K562 (cell line): ENCODE results near the gene MPST. TPM values are rescaled to one million over a fixed set of nuclear protein-coding genes. Genes with fewer than 3 reads are reported as not detected.
A peak's percentile ranks its signal among the peaks of the same experiment; 100 is the strongest.

ENCODE experiments used
- ATAC-seq: fragments of 200-7000 bp; cut with Tn5 transposase; 3 replicates; pipeline ENCODE4 v1.9.1; 2020; ENCODE audit warnings: moderate library complexity
- BruUV-seq: library from RNA; stranded (reverse); fragments of 400-500 nt; replicated peaks from 2 replicates; lab custom pipeline; 2021; lab: Mats Ljungman, UMichigan
- CTCF ChIA-PET: fragments of 300-600 bp; formaldehyde crosslinking; extraction: SDS; loops from one replicate; lab custom pipeline; 2021; ENCODE audit warnings: low intra/inter-chr PET ratio; lab: Yijun Ruan, JAX
- POLR2A ChIA-PET: fragments of 300-600, 350-650 bp; sonication (Branson Sonifier 250); formaldehyde crosslinking; extraction: SDS; loops from one replicate; lab custom pipeline; 2021; ENCODE audit warnings: antibody characterized with exemption, inconsistent platforms; lab: Yijun Ruan, JAX
- DNase-seq, 4 experiments: peaks; one replicate each; pipeline versions ENCODE4 v3.0.0 to v3.0.0-alpha.2; 2011 to 2018; ENCODE audit warnings: low spot score in 3 of 4, mixed read lengths in 3 of 4; ENCODE audit errors: extremely low read depth in 1 of 4
- FAIRE-seq: peaks from 2 replicates; lab custom pipeline; 2011; peaks lifted over from hg19 to GRCh38; lab: Jason Lieb, UNC
- H2AFZ ChIP-seq: 2 replicates; pipeline ENCODE4 v1.6.0; 2011; ENCODE audit warnings: low read depth, low read length, control low read depth, inconsistent platforms
- H3K27ac ChIP-seq: fragments of 200-600 bp; 3 replicates; pipeline ENCODE4 v1.8.0; 2011; ENCODE audit warnings: low read depth, mild to moderate bottlenecking, control low read depth, inconsistent platforms, low read length, moderate library complexity, mixed read lengths; ENCODE audit errors: extremely low read depth
- H3K27me3 ChIP-seq, 2 experiments: fragments of 300-600 bp in 1 of 2; 2 replicates in 1 of 2; 3 replicates in 1 of 2; pipeline versions ENCODE4 v1.6.0 to v1.8.0; 2011; ENCODE audit warnings: inconsistent platforms in 2 of 2, low read length in 2 of 2, mild to moderate bottlenecking in 1 of 2, mixed read lengths in 1 of 2, moderate library complexity in 1 of 2; ENCODE audit not compliant: control insufficient read depth in 2 of 2, insufficient read depth in 2 of 2
- H3K36me3 ChIP-seq: fragments of 300-600 bp; 3 replicates; pipeline ENCODE4 v1.8.0; 2011; ENCODE audit warnings: mild to moderate bottlenecking, low read length, inconsistent platforms; ENCODE audit not compliant: control insufficient read depth, insufficient read depth
- H3K4me1 ChIP-seq, 2 experiments: fragments of 200-600 bp in 1 of 2; replicated peaks in 1 of 2; 2 replicates in 1 of 2; 3 replicates in 1 of 2; pipeline versions ENCODE4 v1.5.1 to v1.8.0; 2011; ENCODE audit warnings: inconsistent platforms in 2 of 2, low read length in 2 of 2, mild to moderate bottlenecking in 1 of 2, mixed read lengths in 1 of 2, moderate library complexity in 1 of 2; ENCODE audit not compliant: control insufficient read depth in 2 of 2, insufficient read depth in 2 of 2
- H3K4me2 ChIP-seq: 2 replicates; pipeline ENCODE4 v1.6.1; 2011; ENCODE audit warnings: low read length, control low read depth, inconsistent platforms, mixed read lengths; ENCODE audit not compliant: insufficient read depth
- H3K4me3 ChIP-seq: fragments of 200-600 bp; sonication (generic), shearing (Covaris generic); 2 replicates; pipeline ENCODE4 v1.5.1; 2016; ENCODE audit warnings: control low read depth, inconsistent platforms
- H3K79me2 ChIP-seq: fragments of 200-600 bp; 3 replicates; pipeline ENCODE4 v1.8.0; 2011; ENCODE audit warnings: low read length, inconsistent platforms; ENCODE audit not compliant: control insufficient read depth, insufficient read depth
- H3K9ac ChIP-seq, 2 experiments: 2 replicates each; pipeline versions ENCODE4 v1.6.0 to v1.6.1; 2011; ENCODE audit warnings: low read depth in 2 of 2, low read length in 2 of 2, control low read depth in 1 of 2, inconsistent platforms in 1 of 2, mild to moderate bottlenecking in 1 of 2, mixed read lengths in 1 of 2; ENCODE audit not compliant: insufficient read depth in 1 of 2
- H3K9me1 ChIP-seq: one replicate; pipeline ENCODE4 v1.6.0; 2011; ENCODE audit warnings: inconsistent platforms, mild to moderate bottlenecking, low read length, moderate library complexity; ENCODE audit not compliant: control insufficient read depth, insufficient read depth
- H3K9me3 ChIP-seq: replicated peaks from 2 replicates; pipeline ENCODE4 v1.5.1; 2011; ENCODE audit warnings: low read depth, low read length, inconsistent platforms; ENCODE audit not compliant: control insufficient read depth, insufficient read depth
- H4K20me1 ChIP-seq: replicated peaks from 2 replicates; pipeline ENCODE4 v1.6.1; 2011; ENCODE audit warnings: low read length, inconsistent platforms, mixed read lengths; ENCODE audit not compliant: control insufficient read depth, insufficient read depth
- BRCA1 ChIP-seq, 2 experiments: fragments of 450-650 bp in 1 of 2; sonication (generic) in 1 of 2; formaldehyde crosslinking in 1 of 2; IDR thresholded peaks; 2 replicates each; pipeline versions ENCODE4 v1.5.0 to v1.6.1; 2017 to 2020; ENCODE audit warnings: mild to moderate bottlenecking in 1 of 2, missing genetic modification reagents in 1 of 2
- CBFA2T3 ChIP-seq: fragments of 450-650 bp; IDR thresholded peaks from 2 replicates; pipeline ENCODE4 v1.6.1; 2017
- PPARD ChIP-seq: fragments of 250-450 bp; sonication (Bioruptor Pico); IDR thresholded peaks from 2 replicates; pipeline ENCODE4 v1.8.0; 2022; ENCODE audit warnings: inconsistent platforms, mild to moderate bottlenecking, moderate library complexity
- RB1 ChIP-seq: fragments of 450-650 bp; IDR thresholded peaks from 2 replicates; pipeline ENCODE4 v1.6.1; 2017; ENCODE audit warnings: low read depth, mild to moderate bottlenecking
- ZFPM2 ChIP-seq: fragments of 250-450 bp; sonication (Bioruptor Pico); IDR thresholded peaks from 2 replicates; pipeline ENCODE4 v1.5.1; 2022; ENCODE audit warnings: mild to moderate bottlenecking
- WGBS: fragments of 100-300 bp; shearing (Covaris generic); methylation state at CpG from one replicate; pipeline ENCODE4 v1.1.6; 2016; ENCODE audit warnings: low coverage, mixed read lengths; ENCODE audit not compliant: insufficient coverage; ENCODE audit errors: missing lambda C conversion rate; 5-methylcytosine and 5-hydroxymethylcytosine counted together
- in situ Hi-C: fragments of 300-500 bp; cut with MboI; formaldehyde crosslinking; loops from 4 replicates; pipeline ENCODE4 v1.15.0; 2018; ENCODE audit warnings: inconsistent platforms, mixed read lengths
- intact Hi-C: fragments of 100-400 bp; cut with micrococcal nuclease; formaldehyde crosslinking; loops from 2 replicates; pipeline ENCODE4 v1.14.2; 2022
- polyA plus RNA-seq, 8 experiments: library from polyadenylated mRNA; depleted of rRNA in 4 of 8; stranded (reverse) in 5 of 8; unstranded in 3 of 8; fragments of >200 nt; fragmentation: Nextera tagmentation in 2 of 8; fragmentation: Illumina TruSeq in 1 of 8; extraction: Ambion mirVana in 2 of 8; extraction: Trizol in 1 of 8; gene quantifications; 2 replicates each; pipeline versions ENCODE4 v1.2.1 to v1.2.3, GENCODE V29; 2011 to 2014; ENCODE audit warnings: inconsistent platforms in 1 of 8, missing spikeins in 1 of 8
- total RNA-seq, 7 experiments: library from RNA; depleted of rRNA in 6 of 7; stranded (reverse); fragments of >200 nt in 6 of 7; fragmentation: Illumina TruSeq in 2 of 7; extraction: Trizol in 2 of 7; gene quantifications; 2 replicates each; pipeline versions ENCODE4 v1.2.1 to v1.2.3, GENCODE V29; 2011 to 2021; ENCODE audit warnings: low replicate concordance in 1 of 7
- TF ChIP-seq, protein P1 (sequence below): fragments of 200-600 bp; sonication (generic); IDR thresholded peaks from one replicate; pipeline ENCODE4 v1.6.1; 2012; ENCODE audit warnings: mild to moderate bottlenecking, low read depth, low read length, inconsistent platforms

The MPST gene
- total and polyA plus RNA-seq, 9 of the 15 experiments (the other 6 are each of a cell fraction or from before 2014, with no cell fraction given), result 0.65 to 104 (median 24.3) TPM

DNA sequence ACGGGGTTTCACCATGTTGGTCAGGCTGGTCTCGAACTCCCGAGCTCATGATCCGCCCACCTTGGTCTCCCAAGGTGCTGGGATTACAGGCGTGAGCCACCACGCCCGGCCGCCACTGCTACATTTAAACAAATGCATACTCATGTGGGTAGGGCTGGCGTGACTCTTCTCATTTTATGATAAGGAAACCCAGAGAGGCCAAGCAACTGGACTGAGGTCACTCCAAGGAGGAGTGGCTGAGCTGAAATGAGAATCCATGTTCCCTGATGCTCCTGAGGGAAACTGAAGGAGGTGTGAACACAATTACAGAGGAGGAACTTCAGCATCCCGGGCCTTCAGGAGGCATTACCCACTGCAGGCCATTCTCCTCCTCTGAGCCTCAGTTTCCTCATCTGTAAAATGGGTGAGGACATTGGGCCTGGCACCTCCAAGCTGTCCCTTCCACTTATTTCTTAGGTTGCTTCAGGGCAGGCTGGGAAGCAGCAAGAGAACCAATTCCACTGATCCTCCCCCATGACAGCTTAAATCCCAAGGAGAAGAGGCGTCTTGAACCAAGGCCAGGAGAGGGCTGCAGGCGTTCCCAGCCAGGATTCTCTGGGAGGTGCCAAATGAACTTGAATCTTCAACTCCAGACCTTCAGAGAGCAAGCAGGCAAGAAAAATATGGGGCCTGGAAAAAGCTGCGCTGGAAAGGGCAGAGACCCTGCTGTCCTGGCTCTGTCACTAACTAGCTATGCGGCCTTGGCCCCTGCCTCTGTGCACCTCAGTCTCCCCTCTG is 3.2 kb upstream of the MPST start (continued):
- 0 out of 2 replicates have a peak, but pooled peaks have one; percentile 18 for TF ChIP-seq CBFA2T3

GRCh38 chr22:37017356-37017755 is 2.2 kb upstream of the MPST start:
- Histone ChIP-seq H3K27ac (peak overlapping the region; percentile 31; the same call in 2 of the 3 replicates), H2AFZ (no peak overlapping the region), H3K4me1 (peaks cover 29 to 47% of the 10 kb centered on the region in 2 experiments; a peak in 4 of 5 replicates), H3K36me3 (peaks cover 24% of the 10 kb centered on the region; the same call in 2 of the 3 replicates), H3K9ac (peak overlapping the region in 1 of 2 experiments; percentile 40; a peak in 1 of 4 replicates), H3K27me3 (no peaks in the 10 kb centered on the region), H4K20me1 (peaks cover 6% of the 10 kb centered on the region), H3K9me3 (no peaks in the 10 kb centered on the region), H3K79me2 (peaks cover 47% of the 10 kb centered on the region), H3K9me1 (peaks cover 2% of the 10 kb centered on the region), H3K4me2 (0 out of 2 replicates have a peak overlapping the region, but pooled peaks have one; percentile 25), H3K4me3 (no peak overlapping the region)
- in situ Hi-C loops, result no loop called here
- WGBS, result 74% methylated on average over 9 of the region's 10 CpGs
- ATAC-seq (no peak), DNase-seq (no peak), FAIRE-seq (no peak)
- intact Hi-C loops, result no loop called here
- POLR2A ChIA-PET, result interaction anchor here (0.6 to 1.1 kb wide), 2 partner anchors 15 to 242 kb away, joined by 3 to 4 read pairs; no protein-coding TSS in a partner anchor
- CTCF ChIA-PET, result no interaction called here
- no TSS peak for BruUV-seq
- TF ChIP-seq PPARD (CRISPR knock-in tag) (no peak), BRCA1 (IDR thresholded peaks at IDR 0.05) (no peak), BRCA1 (CRISPR knock-in tag; IDR thresholded peaks at IDR 0.05) (no peak), RB1 (no peak), CBFA2T3 (no peak), ZFPM2 (CRISPR knock-in tag) (no peak)
- TF ChIP-seq, protein P1, sequence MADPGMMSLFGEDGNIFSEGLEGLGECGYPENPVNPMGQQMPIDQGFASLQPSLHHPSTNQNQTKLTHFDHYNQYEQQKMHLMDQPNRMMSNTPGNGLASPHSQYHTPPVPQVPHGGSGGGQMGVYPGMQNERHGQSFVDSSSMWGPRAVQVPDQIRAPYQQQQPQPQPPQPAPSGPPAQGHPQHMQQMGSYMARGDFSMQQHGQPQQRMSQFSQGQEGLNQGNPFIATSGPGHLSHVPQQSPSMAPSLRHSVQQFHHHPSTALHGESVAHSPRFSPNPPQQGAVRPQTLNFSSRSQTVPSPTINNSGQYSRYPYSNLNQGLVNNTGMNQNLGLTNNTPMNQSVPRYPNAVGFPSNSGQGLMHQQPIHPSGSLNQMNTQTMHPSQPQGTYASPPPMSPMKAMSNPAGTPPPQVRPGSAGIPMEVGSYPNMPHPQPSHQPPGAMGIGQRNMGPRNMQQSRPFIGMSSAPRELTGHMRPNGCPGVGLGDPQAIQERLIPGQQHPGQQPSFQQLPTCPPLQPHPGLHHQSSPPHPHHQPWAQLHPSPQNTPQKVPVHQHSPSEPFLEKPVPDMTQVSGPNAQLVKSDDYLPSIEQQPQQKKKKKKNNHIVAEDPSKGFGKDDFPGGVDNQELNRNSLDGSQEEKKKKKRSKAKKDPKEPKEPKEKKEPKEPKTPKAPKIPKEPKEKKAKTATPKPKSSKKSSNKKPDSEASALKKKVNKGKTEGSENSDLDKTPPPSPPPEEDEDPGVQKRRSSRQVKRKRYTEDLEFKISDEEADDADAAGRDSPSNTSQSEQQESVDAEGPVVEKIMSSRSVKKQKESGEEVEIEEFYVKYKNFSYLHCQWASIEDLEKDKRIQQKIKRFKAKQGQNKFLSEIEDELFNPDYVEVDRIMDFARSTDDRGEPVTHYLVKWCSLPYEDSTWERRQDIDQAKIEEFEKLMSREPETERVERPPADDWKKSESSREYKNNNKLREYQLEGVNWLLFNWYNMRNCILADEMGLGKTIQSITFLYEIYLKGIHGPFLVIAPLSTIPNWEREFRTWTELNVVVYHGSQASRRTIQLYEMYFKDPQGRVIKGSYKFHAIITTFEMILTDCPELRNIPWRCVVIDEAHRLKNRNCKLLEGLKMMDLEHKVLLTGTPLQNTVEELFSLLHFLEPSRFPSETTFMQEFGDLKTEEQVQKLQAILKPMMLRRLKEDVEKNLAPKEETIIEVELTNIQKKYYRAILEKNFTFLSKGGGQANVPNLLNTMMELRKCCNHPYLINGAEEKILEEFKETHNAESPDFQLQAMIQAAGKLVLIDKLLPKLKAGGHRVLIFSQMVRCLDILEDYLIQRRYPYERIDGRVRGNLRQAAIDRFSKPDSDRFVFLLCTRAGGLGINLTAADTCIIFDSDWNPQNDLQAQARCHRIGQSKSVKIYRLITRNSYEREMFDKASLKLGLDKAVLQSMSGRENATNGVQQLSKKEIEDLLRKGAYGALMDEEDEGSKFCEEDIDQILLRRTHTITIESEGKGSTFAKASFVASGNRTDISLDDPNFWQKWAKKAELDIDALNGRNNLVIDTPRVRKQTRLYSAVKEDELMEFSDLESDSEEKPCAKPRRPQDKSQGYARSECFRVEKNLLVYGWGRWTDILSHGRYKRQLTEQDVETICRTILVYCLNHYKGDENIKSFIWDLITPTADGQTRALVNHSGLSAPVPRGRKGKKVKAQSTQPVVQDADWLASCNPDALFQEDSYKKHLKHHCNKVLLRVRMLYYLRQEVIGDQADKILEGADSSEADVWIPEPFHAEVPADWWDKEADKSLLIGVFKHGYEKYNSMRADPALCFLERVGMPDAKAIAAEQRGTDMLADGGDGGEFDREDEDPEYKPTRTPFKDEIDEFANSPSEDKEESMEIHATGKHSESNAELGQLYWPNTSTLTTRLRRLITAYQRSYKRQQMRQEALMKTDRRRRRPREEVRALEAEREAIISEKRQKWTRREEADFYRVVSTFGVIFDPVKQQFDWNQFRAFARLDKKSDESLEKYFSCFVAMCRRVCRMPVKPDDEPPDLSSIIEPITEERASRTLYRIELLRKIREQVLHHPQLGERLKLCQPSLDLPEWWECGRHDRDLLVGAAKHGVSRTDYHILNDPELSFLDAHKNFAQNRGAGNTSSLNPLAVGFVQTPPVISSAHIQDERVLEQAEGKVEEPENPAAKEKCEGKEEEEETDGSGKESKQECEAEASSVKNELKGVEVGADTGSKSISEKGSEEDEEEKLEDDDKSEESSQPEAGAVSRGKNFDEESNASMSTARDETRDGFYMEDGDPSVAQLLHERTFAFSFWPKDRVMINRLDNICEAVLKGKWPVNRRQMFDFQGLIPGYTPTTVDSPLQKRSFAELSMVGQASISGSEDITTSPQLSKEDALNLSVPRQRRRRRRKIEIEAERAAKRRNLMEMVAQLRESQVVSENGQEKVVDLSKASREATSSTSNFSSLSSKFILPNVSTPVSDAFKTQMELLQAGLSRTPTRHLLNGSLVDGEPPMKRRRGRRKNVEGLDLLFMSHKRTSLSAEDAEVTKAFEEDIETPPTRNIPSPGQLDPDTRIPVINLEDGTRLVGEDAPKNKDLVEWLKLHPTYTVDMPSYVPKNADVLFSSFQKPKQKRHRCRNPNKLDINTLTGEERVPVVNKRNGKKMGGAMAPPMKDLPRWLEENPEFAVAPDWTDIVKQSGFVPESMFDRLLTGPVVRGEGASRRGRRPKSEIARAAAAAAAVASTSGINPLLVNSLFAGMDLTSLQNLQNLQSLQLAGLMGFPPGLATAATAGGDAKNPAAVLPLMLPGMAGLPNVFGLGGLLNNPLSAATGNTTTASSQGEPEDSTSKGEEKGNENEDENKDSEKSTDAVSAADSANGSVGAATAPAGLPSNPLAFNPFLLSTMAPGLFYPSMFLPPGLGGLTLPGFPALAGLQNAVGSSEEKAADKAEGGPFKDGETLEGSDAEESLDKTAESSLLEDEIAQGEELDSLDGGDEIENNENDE, result no peak
